GM12891 (cell line): Measurements from ENCODE around the gene OTOF.

Experiments
- POLR2AphosphoS5 ChIP-seq: IDR thresholded peaks from 2 replicates; pipeline ENCODE4 v1.6.1; 2011; ENCODE audit warnings: low read depth, low read length, control low read depth
- POU2F2 ChIP-seq: IDR thresholded peaks from 2 replicates; pipeline ENCODE4 v1.6.1; 2011; ENCODE audit warnings: low read depth, mild to moderate bottlenecking, control low read depth, low read length, moderate library complexity
- SPI1 ChIP-seq: IDR thresholded peaks from 2 replicates; pipeline ENCODE4 v1.6.1; 2011; ENCODE audit warnings: low read depth, low read length, control low read depth
- TAF1 ChIP-seq: IDR thresholded peaks from 2 replicates; pipeline ENCODE4 v1.6.1; 2011; ENCODE audit warnings: low read depth, low read length, control low read depth

DNA sequence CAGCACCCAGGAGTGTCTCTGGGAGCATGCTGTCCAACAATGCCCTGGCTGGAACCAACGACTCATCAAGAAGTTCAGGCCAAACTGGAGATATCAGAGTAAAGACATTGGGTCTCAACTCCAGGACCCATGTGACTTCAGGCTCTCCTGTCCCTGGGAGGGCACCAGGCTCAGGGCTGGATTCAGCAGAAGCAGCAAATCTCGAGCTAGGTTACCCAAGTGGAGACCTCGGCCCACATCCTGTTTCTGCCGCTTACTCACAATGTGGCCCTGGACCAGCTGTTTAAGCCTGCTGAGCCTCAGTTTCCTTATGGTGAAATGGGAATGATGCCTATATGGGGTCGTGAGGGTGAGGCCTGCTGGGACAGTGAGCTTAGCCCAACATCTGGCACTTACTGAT is 9.3 kb upstream of the OTOF start:
- TF ChIP-seq SPI1 = no peak
- TF ChIP-seq POU2F2 = no peak
- TF ChIP-seq TAF1 = no peak
- TF ChIP-seq POLR2AphosphoS5 = no peak
